ENCODE measurements around the gene TMIE.

The TMIE gene

DNA sequence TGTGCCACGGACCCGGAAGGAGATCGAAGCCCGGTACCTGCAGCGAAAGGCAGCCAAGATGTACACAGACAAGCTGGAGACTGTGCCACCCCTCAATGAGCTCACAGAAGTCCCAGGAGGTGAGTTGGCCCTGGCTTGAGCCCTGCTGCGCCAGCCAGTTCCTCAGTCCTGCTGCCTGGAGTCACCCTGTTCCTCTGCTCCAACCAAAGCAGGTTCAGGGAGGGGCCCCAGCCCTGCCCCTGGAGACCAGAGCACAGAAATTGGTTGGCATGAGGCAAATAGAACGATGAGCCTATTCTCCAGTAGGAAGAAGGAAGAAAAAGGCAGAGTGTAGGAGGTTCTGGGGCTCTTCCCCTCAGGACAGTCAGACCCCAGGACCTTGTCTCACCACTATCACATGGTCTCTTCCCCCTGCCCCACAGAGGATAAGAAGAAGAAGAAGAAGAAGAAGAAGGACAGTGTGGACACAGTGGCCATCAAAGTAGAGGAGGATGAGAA is 8.0 kb downstream of the TMIE start:
- DNase-seq (ENCODE audit: low spot score), result no peak

DNA sequence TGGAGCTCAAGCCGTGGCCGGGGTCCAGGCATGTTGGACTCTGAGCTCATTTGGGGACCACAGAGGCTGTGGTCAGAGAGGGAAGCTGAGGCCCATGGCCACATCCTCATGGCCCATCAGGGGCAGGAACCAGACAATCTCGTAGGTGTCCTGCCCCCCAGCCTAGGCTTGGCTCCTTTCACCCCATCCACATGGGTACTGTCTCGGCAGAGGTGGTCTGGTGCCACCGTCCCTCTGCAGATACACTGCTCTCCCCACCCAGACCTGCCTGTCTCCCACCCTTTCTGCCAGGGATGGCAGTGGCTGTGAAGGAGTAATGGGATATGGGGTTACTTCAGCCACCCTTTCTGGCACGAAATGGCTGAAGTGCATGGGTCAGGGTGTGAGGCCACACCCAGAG is 8.5 kb downstream of the TMIE start:
- no peak for DNase-seq (ENCODE audit: low spot score)

DNA sequence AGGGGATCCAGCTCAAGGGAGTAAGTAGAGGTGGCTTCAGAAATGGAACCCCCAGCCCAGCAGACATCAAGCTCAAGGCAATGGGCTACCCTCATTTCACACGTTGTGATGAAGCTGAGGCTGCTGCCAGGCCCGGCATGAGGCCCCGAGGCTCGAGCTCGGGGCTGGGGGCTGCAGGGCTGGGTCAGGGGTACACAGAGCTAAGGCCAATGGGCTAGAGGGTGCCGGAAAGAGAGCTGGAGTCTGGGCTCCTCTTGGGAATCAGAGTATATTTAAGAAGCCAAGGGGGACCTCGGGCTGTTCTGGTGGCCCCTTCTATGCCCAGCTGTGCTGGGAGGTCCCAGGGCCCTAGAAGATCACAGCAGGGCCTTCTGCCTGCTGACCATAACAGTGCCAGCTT is 9.0 kb downstream of the TMIE start:
- DNase-seq (ENCODE audit: low spot score), result no peak

DNA sequence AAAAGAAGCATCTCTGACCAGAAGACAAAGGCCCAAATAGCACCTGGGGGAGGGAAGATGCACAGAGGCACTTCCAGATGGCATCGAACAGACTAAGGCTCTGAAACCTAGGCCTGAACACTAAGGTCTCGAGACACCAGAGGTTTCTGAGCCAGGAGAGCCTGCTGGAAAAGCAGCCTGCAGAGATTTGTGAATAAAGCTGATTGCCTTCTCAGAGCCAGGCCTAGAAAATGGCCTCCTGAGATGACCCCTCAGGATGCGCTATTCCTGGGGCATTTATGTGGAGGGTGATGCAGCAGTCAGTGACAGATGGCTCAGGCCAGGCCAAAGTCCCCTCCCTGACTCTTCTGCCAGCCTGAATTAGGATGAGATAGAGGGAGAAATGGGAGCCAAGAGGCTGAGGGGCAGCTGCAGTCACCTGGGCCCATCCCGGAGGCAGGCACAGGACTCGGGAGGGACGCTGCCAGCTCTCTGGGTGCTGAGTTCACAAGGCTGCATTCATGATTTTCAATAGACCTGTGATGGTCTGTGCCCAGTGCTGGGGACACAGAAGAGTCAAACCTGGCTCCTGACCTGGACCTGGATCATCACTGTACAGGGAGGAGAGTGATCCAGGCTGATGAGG is 9.6 kb downstream of the TMIE start:
- DNase-seq (ENCODE audit: low spot score), result no peak

DNA sequence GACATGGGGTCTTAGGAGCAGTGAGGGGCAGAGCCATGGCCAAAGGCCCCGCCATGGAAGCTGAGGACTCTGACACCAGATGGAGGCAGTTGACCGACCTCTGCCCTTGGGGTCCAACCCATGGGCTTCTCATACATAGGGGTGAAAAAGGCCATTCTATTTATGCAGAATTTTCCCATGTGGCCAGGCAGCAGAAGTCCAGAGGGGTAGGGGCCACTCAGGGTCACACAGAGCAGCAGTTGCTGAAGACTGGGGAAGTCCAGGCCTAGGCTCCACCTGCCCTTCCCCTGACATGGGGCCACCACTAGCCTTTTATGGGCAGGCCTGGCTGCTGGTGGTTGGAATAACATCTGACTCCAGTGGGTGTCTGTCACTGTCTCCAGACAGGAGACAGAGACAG is 10.1 kb downstream of the TMIE start:
- no peak for DNase-seq (ENCODE audit: low spot score)

DNA sequence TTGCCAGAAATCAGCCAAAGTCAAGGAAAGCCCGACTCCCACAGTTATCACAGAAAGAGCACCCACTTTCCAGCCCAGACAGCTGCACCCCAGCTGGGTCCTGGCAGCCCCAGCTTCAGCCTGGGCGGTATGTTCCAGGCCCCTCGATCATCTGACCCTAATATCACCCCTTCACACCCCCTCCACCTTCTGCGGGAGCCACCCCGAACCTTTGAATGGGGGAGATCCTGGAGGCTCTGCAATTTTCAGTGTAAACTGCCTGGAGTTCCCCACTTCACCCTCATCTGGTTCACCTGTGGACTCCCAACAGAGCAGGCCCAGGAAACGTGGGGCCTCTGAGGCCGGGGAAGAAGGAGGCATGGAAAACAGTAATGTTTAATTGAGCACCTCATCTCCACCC is 10.6 kb downstream of the TMIE start:
- no peak for DNase-seq (ENCODE audit: low spot score)

DNA sequence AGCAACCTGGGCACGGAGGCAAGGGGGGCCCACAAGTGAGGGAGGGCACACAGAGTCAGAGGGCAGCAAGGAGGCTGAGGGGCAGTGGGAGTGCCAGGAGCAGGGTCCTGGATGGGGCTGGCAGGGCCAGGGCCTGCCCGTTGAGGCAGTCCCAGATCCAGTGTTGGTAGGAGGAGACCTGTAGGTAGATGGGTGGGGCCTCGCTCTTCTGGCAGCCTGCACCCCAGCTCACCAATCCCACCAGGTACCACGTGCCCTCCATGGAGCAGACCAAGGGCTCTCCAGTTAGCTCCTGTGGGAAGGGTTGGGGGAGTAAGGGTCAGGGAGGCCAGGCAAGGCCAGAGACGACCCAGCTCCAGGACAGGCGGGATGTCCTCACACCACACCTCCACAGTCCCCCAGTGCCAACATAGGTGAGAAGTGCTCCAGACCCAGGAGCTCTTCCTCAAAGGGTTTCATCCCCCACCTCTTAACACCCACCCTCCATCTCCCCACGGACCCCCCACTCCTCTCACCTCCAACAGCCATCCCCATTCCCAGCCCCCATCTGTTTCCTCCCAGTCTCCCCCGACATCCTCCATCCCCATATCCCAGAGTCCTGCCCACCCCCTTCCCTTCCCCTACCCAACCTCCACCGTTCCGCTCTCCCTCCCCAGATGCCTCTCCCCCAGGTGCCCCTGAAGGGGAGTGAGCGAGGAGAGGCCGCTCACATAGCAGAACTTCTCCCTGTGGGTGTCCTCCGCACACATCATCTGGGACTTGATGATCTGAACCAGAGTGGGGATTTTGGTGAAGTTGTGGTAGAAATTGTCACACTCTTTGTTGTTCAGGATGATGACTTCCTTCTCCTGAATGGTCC is 11.2 kb downstream of the TMIE start:
- no peak for DNase-seq (ENCODE audit: low spot score)

DNA sequence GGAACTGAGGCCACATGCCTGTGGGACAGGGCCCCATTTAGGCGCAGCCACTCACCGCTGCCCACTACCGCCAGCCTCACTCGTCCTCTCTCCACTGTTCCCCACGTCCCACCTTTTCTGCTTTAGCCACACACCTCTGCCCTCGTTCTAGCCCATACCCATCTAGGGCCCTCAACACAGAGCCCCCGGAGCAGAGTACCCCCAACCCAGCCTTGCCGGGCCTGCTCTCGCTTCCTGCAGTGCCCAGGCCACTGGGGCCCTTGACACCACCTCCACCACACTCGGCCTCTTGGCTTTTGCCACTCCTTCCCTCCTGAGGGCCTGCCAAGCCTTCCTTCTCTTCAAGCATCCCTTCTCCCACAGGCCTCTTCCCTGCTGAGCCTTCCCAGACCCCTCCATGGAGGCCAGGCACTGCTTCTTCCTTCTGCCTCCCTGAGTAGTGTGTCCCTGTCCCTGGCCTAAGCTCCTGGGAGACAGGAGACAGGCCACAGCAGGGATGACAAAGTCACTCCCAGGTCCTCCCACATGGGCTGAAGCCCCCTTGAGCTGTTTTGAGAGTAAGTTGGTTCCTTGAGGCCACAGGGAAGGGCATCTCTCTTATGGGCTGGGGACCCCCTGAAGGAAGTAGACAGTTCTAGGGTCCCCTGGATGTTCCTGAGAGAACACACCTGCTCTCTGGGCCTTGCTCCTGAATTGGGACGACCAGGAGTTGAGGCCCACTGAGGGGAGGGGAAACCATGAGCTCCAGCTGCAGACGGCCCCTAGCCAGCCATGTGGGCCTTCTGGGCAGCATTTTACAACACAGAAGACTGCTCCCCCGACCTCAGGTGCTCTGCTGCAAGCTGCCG is 12.1 kb downstream of the TMIE start:
- DNase-seq (ENCODE audit: low spot score), result no peak

DNA sequence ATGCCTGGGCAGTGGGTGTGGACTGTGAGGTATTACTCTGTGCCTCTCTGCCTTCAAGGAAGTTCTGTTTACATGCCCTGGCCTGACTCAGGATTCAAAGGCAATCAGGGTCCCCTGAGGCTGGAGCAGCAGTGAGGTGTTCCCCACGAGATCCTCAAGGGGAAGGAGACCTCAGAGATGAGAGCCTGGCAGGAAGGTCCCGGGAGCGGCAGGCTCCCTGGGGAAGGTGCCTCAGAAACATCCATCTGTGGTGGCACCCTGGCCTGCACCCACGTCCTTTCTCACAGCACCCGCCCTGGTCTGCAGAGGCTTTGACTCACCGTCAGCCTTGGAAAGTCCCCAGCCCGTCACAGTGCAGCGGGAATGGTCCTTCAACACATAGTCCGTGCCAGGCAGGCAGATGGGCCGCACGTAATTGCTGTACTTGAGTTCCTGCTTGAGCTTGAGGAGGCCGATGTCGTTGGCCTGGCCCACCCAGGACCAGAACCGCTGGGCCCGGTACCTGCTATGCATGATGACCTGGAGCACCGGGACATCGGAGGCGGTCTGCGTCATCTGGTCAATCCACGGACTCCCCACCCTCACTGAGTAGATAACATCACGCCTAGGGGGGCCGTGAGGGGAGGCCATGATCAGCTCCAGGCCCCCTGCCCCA is 12.8 kb downstream of the TMIE start:
- peak; percentile 2 for DNase-seq (ENCODE audit: low spot score)

DNA sequence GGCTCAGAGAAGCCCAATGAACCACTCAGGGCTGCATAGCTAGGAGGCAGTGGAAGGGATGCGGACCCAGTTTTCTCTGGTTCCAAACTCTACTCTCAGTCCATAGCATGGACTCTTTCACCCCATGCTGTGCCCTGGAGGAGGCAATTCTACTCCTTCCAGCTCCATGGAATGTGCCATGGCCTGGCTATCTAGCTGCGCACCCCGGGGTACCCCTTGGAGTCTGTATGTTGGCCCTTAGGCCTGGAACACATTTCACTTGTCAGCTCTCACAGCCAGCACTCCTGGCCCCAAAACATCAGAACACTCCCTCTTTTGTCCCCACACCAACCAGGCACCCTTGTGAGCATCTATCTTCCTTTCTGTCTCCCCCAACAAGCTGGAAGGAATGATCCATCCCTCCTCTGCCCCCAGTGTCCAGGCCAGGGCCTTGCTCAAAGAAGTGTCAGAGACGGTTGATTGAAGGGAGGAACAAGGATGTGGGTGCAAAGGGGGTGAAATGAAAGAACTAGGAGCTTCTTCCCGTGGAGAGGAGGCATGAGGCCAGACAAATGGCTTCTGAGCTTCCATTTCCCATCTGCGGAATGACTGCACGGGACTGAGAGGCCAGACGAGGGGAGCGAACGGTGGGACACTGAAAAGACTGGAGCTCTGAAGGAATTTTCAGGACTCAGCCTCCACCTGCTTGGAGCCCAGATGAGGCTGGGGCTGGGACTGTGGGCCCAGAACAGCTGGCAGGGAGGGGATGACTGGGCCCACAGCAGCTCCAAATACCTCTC is 13.7 kb downstream of the TMIE start:
- DNase-seq (ENCODE audit: low spot score), result no peak

DNA sequence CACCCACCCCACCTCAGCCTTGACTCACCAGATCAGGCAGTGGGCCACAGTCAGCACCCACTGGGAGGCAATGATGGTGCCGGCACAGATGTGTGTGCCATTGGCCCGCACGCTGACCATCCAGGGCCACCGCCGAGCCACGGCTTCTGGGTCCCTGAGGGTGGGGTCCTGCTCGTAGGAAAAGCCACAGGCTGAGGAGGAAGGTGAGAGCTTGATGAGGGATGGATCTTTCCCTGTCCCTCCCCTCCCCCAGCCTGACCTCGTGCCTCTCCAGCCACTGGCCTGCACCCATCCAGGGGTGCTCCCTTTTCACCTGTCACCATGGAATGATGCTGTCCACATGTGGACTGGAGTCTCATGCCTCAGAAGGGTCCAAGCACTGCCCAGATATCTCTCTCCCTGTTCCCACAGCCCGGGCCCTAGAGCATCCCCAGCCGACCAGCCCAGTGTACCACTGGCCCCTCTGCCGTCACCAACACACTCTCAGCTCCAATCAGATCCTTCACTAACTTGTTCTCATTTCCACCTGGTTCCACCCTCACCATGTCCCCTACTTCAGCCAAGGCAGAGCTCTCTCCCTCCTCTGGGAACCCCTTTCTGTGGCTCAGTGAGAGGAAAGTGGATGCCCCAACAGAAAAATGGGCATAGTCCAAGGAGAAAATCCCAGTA is 14.4 kb downstream of the TMIE start:
- no peak for DNase-seq (ENCODE audit: low spot score)

DNA sequence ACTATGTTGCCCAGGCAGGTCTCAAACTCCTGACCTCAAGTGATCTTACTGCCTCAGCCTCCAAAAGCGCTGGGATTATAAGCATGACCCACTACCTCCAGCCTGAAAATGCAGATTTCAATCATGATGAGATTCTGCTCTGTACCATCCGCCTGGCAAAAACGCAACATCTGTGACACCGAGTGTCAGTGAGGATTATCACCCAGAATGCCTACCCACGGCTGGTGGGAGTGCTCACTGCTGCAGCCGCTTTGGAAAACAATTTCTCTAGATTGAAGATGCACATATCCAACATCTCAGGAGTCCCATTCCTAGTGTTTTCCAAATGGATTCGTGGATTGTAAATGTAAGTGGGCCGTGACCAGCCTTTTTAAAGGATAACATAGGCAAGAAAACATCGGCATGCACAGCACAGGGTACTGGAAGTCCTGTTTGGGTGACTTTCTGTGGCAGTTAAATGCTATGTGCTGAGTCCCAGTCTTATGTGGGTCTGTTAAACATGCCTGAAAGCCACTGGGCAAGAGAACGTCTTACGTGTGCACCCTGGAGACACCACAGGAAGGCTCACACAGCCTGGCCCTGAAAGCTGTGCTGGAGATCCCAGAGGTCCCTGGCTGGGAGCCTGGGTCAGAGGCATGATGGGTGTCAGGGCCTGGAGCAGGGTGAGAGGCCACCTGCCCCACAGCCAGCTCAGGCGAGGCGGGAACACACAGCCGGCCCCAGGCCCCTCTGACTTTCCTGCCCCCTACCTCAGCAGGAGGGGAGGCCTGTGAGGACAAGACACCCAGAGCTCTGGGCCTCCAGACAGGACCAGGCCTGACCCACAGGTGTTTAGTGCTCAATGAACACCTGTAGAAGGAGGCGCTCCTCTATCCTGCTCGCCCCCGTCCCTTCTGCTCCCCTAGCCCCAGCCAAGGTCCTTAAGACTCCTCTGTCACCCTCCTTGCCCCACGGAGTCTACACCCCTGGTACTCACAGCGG is 15.6 kb downstream of the TMIE start:
- peak; percentile 1 for DNase-seq (ENCODE audit: low spot score)

DNA sequence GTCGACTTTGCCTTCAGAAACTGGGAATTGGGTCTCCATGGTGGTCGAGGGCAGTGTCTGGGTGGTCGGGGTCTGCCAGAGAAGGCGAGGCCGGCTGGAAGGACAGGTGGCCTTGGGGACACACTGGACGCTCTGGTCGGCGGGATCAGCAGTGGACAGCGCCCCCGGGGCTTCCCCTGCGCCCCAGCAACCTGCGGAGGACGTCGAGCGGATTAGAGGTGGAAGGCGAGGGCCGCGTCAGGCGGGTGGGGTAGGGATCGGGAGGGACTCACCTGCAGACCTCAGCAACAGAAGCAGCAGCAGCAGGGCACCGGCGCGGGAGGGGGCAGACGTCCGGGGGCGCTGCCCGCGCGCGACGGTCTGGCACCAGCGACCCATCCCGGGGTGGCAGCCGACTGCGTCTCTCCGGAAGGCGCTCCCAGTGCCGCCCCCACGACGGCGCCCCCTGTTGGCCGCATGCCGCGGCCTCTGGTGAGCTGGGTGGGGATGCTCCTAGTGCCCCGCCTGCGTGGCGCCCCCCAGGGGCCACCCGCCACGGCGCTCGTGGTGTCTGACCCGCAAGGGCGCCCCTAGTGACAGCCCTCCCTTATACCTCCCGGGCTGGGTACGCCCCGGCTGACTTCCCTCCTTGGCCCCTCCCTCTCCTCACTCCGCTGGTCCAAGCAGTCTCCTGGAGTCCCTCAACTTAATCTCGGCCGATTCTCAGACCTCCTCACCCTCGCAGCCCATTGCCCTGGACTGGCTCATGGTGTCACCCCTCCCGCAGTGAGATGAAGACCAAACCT is 16.4 kb downstream of the TMIE start, which contains the start of gene PRSS50:
TSS of gene PRSS50 (minus strand) at position 423 of the 785 bp plus-strand sequence. CDS start at position 378, 45 bp downstream.
- DNase-seq (ENCODE audit: low spot score), result no peak

DNA sequence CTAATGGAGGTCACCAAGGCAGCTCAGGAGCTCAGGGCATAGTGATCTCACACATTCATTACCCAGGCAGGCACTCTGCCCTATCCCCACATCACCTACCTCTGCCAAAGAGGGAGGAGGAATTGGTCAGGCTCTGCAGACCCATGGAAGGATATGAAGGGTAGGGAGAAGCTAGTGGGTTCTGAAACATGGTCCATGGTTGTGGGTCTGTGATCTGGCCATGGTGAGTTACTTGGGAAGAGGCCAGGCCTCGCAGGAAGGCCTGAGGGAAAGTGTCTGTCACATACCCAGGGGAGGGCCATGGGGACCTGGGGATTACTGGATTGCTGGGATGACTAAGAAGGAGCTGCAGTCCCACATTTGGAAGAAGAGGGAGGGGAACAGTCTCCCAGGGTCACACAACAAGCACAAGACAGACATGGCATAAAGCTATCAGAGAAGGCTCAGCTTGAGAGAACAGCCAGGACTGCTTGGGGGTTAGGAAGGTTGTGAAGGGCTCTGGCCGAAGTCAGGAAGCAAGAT is 17.9 kb downstream of the TMIE start:
- no peak for DNase-seq (ENCODE audit: low spot score)

DNA sequence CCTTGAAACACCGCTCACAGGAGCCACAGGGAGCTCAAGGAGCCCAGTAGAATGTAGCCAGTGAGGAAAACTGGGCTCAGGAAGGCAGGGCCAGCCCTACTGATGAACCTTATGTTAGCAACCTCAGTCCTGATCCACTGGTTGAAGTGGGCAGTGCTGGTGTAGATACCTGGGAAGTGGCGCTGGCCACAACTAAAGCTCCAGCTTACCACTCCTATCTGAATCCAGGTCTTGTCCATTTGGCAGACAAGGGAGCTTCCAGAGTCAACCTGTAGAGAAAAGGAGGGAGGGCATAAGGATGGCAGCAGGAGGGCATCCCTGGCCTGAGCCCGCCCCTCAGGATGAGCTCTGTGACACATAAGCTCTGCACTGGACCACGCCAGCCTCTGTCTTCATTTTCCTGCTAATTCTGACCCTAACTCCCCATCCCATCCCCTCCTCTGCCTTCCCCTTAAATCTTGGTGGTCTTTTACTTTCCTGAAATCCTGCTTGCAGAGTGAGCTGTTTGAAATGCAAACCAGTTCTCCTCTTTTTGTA is 18.6 kb downstream of the TMIE start:
- no peak for DNase-seq (ENCODE audit: low spot score)

DNA sequence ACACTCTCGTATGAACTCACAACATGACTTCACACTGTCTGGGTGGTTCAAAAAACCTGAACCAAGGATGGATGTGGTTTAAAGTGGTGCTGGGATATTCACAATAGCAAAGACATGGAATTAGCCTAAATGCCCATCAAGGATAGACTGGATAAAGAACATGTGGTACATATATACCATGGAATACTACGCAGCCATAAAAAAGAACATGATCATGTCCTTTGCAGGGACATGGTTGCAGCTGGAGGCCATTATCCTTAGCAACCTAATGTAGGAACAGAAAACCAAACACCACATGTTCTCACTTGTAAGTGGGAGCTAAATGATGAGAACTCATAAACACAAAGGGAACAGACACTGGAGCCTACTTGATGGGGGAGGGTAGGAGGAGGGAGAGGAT is 19.8 kb downstream of the TMIE start:
- no peak for DNase-seq (ENCODE audit: low spot score)

DNA sequence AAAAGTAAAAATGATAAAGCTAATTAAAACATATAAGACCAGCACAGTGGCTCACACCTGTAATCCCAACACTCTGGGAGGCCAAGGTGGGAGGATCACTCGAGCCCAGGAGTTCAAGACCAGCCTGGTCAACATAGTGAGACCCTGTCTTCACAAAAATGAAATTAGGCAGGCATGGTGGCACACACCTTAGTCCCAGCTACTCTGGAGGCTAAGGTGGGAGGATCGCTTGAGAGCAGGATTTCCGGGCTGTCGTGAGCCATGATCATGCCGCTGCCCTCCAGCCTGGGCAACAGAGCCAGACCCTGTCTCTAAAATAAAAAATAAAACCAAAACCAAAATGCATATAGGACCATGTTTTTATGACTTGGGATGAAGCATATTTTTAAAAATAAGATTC is 21.3 kb downstream of the TMIE start:
- DNase-seq (ENCODE audit: low spot score), result no peak

DNA sequence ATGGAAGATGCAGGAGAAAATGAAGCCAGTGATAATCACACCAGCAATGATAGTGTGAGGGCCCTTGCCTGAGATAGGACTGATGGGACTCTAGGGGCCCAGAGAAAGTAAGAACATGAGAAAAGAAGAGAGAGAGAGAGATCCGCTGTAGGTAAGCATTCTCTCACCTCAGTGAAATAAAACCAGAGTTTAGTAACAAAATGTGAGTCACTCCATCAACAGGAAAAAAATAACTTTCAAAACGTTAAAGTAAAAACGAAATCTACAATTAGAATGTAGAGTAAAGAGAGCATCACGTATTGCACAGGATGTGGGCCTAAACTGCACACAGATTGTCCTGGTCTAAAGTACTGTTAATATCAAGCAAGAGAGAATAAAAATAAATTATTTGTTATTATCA is 23.2 kb downstream of the TMIE start:
- DNase-seq (ENCODE audit: low spot score), result no peak
